Measurements from ENCODE around the gene PRDM11. TPM values are rescaled to one million over a fixed set of nuclear protein-coding genes. Genes with fewer than 3 reads are reported as not detected.
A peak's percentile ranks its signal among the peaks of the same experiment; 100 is the strongest.

PRDM11 gene
- total and polyA plus RNA-seq, 10 of the 15 experiments (the other 5 are each of a cell fraction or from before 2014, with no cell fraction given) = 0.03 to 2.4 (median 0.53) TPM

GRCh38 chr11:45270946-45271716 lies 124.7 kb downstream of the PRDM11 start (continued):
- no peak for TF ChIP-seq ZBTB11 (CRISPR knock-in tag; IDR thresholded peaks at IDR 0.05)
- no peak for TF ChIP-seq ESRRA (IDR thresholded peaks at IDR 0.05; ENCODE audit: low read length)
- no peak for TF ChIP-seq PAX8 (IDR thresholded peaks at IDR 0.05)
- TF ChIP-seq PKNOX1 (IDR thresholded peaks at IDR 0.05) = no peak
- no peak for TF ChIP-seq ASH2L (IDR thresholded peaks at IDR 0.05; ENCODE audit: borderline replicate concordance, low read depth)
- no peak for TF ChIP-seq POLR2A (IDR thresholded peaks at IDR 0.05; ENCODE audit: low read depth, low read length)
- TF ChIP-seq KLF5 (IDR thresholded peaks at IDR 0.05; ENCODE audit: partially characterized antibody) = no peak
- TF ChIP-seq CHD4 (IDR thresholded peaks at IDR 0.05) = no peak

- DNase-seq (ENCODE audit: low read depth, low spot score) (no peak), ATAC-seq (peak; percentile 55), FAIRE-seq (no peak)
- H3K27ac ChIP-seq (ENCODE audit: control insufficient read depth, insufficient read depth) = no peak overlapping the region
- BruUV-seq (replicated peaks) = no TSS peak
- no peaks in the 10 kb centered on the region for H3K9me3 ChIP-seq (replicated peaks; ENCODE audit: control insufficient read depth, insufficient read depth, low read length)
- H2AFZ ChIP-seq (ENCODE audit: control insufficient read depth, low read depth, low read length) = no peak overlapping the region
- POLR2A ChIA-PET = no interaction called here
- in situ Hi-C loops (cut with MboI) = no loop called here
- no peak overlapping the region for H3K4me3 ChIP-seq
- no peaks in the 10 kb centered on the region for H4K20me1 ChIP-seq (ENCODE audit: control insufficient read depth, insufficient read depth)
- RAD21 ChIA-PET (ENCODE audit: unreplicated experiment) = no interaction called here
- H3K4me1 ChIP-seq (ENCODE audit: control insufficient read depth, insufficient read depth, low read length) = no peaks in the 10 kb centered on the region
- intact Hi-C loops (cut with micrococcal nuclease; ENCODE audit: unreplicated experiment) = no loop called here
- no peak overlapping the region for H3K4me2 ChIP-seq (ENCODE audit: control insufficient read depth, insufficient read depth)
- H3K79me2 ChIP-seq (ENCODE audit: control insufficient read depth, insufficient read depth, low read length) = no peaks in the 10 kb centered on the region
- H3K36me3 ChIP-seq (ENCODE audit: control insufficient read depth in 2 of 2, insufficient read depth in 2 of 2, low read length in 1 of 2) = no peaks in the 10 kb centered on the region
- H3K27me3 ChIP-seq (replicated peaks in 1 of 2; ENCODE audit: control insufficient read depth in 2 of 2, insufficient read depth in 2 of 2, low read length in 1 of 2) = peaks cover 0 to 2% of the 10 kb centered on the region in 2 experiments; a peak in 1 of 4 replicates
- SMC1A ChIA-PET (ENCODE audit: uncharacterized antibody, unreplicated experiment) = no interaction called here
- WGBS (ENCODE audit: insufficient coverage, insufficient replicate concordance, low lambda C conversion rate, missing lambda C conversion rate) = 0% methylated on average over 2 of the region's 2 CpGs
- TF ChIP-seq HDAC2 (IDR thresholded peaks at IDR 0.05) (no peak), ETV6 (conservative IDR thresholded peaks at IDR 0.05 in 1 of 2, IDR thresholded peaks at IDR 0.05 in 1 of 2; ENCODE audit: borderline replicate concordance in 1 of 2, low read depth in 1 of 2) (peak in 1 of 2 experiments; percentile 34; a peak in 1 of 4 replicates)
- CTCF ChIA-PET = no interaction called here
- H3K9ac ChIP-seq (ENCODE audit: control insufficient read depth, insufficient read depth, low read length) = no peak overlapping the region
These were observed 126.3 kb downstream of the PRDM11 start for GRCh38 chr11:45272701-45273100.
